HG02840 (cell line): ENCODE data around the gene TMEM129.
"Not testable (repeated sequence)": the region's sequence is repeated elsewhere in the genome, so short reads cannot be mapped to it uniquely, and the experiment has no call there.

ENCODE experiments used
- ATAC-seq: cut with Tn5 transposase; IDR thresholded peaks from one replicate; pipeline ENCODE4 v1.9.1; 2021; ENCODE audit warnings: mild to moderate bottlenecking, moderate library complexity, moderate number of reproducible peaks; ENCODE audit not compliant: unreplicated experiment, low FRiP score

The TMEM129 gene

DNA sequence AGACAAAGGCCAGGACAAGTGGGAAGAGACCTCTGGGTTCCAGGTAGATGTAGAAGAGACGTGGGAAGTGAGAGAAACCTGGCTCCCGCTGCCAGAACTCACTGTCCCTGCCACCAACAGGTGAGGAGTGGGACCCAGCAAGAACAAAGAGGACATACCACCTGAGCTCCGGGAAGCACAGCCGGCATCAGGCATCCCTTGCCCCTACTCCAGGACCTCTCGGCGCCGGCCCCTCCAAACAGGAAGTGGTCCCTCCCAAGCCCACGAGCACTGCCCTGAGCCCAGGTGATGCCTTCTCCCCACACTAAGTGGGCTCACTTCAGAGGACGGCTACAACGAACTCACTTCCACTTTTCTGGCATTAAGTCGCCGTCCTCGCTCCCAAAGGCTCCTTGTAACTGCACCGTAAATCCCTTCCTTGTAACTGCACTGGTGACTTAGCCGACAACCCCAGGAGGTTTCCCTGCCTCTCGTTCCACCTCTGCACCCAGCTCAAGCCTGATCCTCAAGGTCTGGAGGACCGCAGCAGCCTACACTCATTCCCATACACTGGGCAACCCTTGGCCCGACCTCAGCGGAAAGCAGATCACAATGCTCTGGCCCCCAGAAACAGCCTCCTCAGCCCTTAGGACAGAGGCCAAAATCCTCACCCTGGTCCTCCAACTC lies 45.9 kb downstream of the TMEM129 start:
- no peak for ATAC-seq

DNA sequence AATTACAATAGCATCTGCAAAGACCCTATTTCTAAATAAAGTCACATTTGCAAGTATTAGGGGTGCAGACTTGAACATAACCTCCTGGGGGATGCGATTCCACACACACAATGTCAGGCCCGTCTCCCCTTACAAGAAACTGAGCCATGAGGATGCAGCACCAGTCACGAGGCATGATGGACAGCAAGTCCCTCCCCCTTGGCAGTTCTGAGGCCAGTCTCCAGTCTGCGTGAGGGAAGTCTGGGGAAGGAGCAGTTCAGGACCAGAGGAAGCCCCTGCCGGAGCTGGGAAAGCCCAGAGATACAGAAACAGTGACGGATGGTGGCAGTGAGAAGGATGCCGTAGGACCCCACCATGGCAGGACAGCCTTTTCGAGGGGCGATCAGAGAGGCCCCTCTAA lies 46.4 kb downstream of the TMEM129 start:
- no peak for ATAC-seq

DNA sequence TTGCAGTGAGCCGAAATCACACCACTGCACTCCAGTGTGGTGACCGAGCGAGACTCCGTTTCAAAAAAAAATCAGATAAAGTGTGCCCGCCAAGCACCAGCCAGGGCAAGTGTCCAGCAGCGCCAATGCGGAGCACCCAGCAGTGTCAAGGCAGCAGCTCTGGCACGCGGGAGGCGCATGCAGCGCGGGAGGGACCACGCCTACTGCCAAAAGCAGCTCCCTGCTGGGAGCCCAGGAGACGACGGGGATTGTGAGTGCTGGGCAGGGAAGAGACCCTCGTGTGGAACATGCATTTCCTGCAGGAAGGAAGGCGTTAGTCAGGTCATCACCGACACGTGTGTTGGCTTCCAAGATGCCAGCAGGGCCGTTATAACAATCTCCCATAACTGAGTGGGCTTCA lies 47.5 kb downstream of the TMEM129 start:
- ATAC-seq: no peak

DNA sequence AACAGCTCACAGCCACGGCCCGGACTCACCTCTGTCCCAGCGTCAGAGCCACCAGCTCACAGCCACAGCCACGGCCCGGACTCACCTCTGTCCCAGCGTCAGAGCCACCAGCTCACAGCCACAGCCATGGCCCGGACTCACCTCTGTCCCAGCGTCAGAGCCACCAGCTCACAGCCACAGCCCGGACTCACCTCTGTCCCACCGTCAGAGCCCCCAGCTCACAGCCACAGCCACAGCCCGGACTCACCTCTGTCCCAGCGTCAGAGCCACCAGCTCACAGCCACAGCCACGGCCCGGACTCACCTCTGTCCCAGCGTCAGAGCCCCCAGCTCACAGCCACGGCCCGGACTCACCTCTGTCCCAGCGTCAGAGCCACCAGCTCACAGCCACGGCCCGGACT lies 50.1 kb downstream of the TMEM129 start:
- not testable (repeated sequence) for ATAC-seq

DNA sequence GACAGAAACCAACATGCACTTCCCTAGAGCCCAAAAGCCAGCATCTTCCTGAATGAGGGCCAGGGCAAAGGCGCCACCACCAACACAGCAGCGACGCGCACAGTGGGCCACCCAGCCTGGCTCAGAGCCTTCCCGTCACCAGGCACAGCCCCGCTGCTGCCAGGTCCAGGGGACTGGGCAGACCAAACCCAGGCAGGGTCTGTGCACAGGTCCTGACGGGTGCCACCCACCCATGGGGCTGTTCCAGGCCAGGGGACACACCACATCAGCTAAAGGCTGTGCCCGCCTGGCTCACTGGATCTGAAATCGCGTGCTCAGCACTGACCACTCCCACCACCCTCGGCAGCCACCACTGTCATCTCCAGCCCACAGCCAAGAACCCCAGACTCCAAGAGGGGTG lies 50.8 kb downstream of the TMEM129 start:
- ATAC-seq: no peak

DNA sequence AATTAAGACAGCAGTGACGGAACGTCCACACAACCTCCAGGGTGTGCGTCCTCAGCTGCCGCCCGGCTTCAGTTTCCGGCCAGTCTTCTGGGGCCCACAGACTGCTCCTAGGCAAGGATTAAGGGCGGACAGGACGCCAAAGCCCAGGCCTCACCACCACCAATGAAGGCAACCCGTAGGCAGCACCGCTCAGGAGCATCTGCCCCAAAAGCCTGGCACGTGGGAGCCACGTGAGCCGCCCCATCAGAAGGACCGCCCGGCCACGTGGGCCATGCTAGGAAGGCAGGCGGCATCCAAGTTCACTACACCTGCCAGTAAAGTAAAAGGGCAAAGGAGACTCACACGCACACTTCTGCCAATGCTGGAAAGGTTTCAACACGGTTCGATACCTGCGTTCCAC lies 51.3 kb downstream of the TMEM129 start:
- no peak for ATAC-seq

DNA sequence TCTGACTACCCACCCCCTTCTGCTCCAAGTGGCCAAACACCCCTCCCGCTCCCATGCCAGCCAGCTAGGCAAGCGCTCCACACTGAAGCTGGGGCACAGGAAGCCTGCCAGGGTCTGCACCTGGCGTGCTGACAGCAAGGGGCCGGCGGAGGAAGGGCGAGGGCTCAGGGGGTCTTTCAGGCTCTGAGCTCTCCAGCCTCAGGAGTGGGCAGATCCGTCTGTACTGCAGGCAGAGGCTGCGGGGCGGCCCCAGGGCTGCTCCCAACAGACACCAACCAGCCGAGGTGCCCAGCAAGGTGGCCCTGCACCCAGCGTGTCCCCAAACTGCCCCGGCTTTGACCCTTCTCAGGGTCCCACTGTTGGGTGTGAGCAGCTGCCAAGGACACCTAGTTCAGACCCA lies 51.9 kb downstream of the TMEM129 start:
- ATAC-seq: no peak

DNA sequence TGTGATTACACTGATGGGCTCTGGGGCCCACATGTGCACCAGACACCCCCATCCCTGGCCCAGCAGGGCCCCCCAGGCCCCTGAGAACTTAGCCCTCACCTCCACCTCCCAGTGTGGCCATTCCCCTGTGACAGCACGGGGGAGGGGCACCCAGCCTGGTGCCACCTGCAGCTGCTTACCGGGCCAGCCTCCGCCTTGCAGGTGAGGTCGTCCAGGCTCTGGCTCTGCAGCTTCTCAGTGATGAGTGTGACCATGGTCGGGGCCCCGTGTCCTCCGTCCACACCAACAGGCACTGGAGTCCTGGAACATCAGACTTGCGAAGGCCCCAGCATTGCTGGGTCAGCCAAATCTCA lies 52.7 kb downstream of the TMEM129 start:
- no peak for ATAC-seq

DNA sequence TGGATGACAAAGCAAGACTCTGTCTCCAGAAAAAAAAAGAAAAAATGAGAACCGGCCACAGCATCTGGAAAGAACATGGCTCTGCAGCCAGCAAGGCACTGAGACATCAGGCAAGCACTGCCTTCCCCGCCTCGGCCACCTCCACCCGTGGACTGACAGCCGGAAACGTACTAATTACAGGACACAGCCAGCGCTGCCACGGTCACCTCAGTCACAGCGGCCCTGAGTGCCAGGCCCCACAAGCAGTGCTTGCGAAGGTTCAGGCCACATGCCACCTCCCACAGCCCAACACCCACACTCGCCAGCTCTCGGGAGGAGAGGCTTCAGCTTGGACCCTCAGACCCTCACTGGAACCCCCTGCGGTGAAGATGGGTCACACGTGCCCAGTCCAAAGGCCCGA lies 53.9 kb downstream of the TMEM129 start:
- no peak for ATAC-seq

DNA sequence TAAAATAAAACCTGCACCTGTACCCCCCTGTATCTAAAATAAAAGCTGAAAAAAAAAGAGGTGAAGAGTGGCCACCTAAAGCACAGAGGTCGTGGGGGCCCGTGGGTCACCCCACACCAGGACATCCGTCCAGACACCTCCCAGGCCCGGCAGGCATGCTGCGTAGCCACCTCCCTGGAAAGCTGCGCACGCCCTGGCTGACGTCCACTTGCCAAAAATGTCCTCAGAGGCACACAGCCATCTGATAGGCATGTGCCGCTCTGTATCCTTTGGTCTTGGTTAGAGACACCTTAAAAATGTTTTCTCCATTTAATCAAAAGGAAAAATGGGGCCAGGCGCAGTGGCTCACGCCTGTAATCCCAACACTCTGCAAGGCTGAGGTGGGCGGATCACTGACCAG lies 54.7 kb downstream of the TMEM129 start:
- no peak for ATAC-seq
